ENCODE measurements around the gene SIGLEC15.

SIGLEC15 gene

DNA sequence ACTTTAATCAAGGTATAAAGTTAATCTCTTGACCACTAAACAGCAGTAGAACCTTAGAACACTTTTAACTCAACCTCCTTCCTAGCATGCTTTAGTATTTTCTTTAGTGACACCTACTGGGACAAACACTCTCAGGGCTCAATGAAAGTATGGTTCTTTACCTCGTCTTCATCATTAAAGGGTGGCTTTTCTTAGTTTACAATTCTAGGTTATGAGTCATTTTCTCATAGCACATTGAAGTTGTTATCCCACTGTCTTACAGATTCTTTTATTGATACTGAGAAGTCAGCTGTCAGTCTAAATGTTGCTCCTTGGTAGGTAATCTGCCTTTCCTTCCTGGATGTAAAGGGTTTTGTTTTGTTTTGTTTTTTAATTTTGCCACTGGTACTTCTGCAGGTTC lies 38.0 kb downstream of the SIGLEC15 start:
- TF ChIP-seq, protein P1, sequence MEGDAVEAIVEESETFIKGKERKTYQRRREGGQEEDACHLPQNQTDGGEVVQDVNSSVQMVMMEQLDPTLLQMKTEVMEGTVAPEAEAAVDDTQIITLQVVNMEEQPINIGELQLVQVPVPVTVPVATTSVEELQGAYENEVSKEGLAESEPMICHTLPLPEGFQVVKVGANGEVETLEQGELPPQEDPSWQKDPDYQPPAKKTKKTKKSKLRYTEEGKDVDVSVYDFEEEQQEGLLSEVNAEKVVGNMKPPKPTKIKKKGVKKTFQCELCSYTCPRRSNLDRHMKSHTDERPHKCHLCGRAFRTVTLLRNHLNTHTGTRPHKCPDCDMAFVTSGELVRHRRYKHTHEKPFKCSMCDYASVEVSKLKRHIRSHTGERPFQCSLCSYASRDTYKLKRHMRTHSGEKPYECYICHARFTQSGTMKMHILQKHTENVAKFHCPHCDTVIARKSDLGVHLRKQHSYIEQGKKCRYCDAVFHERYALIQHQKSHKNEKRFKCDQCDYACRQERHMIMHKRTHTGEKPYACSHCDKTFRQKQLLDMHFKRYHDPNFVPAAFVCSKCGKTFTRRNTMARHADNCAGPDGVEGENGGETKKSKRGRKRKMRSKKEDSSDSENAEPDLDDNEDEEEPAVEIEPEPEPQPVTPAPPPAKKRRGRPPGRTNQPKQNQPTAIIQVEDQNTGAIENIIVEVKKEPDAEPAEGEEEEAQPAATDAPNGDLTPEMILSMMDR (IDR thresholded peaks at IDR 0.05; ENCODE audit: borderline replicate concordance, control extremely low read depth, extremely low read depth, insufficient read depth, missing control alignments) = no peak
- in situ Hi-C loops (cut with MboI; ENCODE audit: low sequenced_read_pairs, unreplicated experiment) = no loop called here
- DNase-seq (ENCODE audit: low spot score) = no peak

DNA sequence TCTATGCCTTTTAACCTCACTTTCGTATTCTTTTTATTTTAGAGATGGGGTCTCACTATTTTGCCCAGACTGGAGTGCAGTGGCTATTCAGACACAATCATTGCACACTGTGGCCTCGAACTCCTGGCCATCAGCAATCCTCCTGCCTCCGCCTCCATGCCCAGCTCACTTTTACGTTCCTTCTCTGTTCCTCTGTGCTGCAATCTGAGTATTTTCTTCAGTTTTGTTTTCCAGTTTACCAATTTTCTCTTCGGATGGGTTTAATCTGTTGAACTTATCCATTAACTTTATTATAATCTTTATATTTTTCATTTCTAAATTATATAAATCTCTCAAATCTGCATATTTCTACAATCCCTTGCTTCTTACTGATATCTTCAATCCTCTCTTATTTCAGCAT lies 38.6 kb downstream of the SIGLEC15 start:
- in situ Hi-C loops (cut with MboI; ENCODE audit: low sequenced_read_pairs, unreplicated experiment) = no loop called here
- TF ChIP-seq, protein P1 (IDR thresholded peaks at IDR 0.05; ENCODE audit: borderline replicate concordance, control extremely low read depth, extremely low read depth, insufficient read depth, missing control alignments) = no peak
- no peak for DNase-seq (ENCODE audit: low spot score)

DNA sequence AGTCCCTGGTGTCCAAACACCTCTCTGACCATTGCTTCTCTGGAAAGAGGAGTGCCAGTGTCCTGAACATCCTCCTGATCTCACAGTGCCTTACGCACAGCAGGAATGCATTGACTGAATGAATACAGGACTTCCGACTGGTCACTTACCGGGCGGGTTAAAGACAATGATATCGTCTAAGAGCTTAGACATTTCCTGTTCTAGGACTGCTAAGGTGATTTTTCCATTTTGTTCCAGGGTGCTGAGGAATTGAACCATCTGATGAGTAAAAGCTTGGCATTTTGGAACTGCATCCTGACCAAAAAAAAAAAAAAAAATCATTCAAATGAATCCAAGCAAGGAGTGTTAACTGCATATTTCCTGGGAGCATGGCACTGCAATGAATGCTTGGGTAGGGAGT lies 40.0 kb downstream of the SIGLEC15 start:
- TF ChIP-seq, protein P1 (IDR thresholded peaks at IDR 0.05; ENCODE audit: borderline replicate concordance, control extremely low read depth, extremely low read depth, insufficient read depth, missing control alignments) = no peak
- DNase-seq (ENCODE audit: low spot score) = no peak
- in situ Hi-C loops (cut with MboI; ENCODE audit: low sequenced_read_pairs, unreplicated experiment) = no loop called here

DNA sequence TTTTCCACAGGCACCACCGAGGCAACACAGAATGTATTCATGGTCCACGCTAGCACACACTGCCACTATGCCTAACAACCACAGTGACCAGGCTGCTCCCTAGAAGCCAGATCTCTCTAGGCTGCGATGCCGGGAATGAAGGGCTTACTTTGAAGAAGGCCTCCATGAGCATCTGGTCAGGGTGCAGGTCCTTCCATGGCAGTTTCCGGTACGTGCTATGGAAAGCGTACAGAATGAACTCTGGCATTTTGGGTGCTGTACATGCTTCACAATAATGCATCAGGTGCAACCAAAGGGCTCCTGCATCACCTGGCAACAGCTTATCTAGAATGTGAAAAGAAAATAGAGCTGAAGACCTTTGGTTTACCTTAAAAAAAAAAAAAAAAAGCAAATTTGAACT lies 44.9 kb downstream of the SIGLEC15 start:
- TF ChIP-seq, protein P1 (IDR thresholded peaks at IDR 0.05; ENCODE audit: borderline replicate concordance, control extremely low read depth, extremely low read depth, insufficient read depth, missing control alignments) = no peak
- DNase-seq (ENCODE audit: low spot score) = no peak
- in situ Hi-C loops (cut with MboI; ENCODE audit: low sequenced_read_pairs, unreplicated experiment) = no loop called here

DNA sequence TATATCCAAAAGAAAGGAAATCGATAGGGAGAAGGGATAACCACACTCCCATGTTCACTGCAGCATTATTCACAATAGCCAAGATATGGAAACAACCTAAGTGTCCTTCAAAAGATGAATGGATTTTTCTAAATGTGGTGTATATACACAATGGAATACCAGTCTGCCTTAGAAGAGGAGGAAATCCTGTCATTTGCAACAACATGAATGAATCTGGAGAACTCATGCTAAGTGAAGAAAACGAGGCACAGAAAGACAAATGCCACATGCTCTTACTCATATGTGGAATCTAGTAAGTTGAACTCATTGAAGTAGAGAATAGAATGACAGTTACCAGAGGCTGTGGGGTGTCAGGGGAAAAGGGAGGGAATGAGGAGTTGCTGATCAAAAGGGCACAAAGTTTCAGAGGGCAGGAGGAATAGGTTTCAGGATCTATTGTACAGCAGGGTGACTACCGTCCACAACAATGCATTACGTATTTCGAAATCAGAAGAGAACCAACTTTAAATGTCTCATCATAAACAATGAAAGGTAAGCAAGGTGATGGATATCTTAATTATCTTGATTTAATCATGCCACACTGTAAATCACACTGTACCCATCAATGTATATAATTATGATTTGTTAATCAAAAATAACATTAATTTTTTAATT lies 46.1 kb downstream of the SIGLEC15 start:
- in situ Hi-C loops (cut with MboI; ENCODE audit: low sequenced_read_pairs, unreplicated experiment) = no loop called here

DNA sequence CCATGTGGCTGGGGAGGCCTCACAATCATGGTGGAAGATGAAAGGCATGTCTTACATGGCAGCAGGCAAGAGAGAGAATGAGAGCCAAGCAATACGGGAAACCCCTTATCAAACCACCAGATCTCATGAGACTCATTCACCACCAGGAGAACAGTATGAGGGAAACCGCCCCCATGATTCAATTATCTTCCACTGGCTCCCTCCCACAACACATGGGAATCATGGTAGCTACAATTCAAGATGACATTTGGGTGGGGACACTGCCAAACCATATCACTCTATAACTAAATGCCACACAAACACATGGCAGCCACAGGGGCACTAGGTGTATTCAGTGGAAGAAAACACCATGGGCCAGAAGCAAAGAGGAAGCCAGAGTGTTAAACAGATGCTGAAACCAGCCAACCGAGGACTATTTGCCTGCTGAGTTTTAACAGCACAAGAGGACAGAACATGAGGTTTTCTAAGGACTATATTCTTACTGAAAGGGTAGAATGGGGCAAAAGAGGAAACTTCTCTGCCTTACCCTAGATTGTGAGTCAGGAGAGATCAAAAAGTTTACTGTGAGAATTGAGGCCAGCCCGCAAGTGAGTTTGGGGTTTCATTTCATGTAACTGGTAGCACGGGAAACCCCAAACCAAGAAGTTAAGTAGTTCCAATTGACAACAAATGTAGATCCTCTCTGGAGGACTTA lies 49.2 kb downstream of the SIGLEC15 start:
- TF ChIP-seq, protein P1 (IDR thresholded peaks at IDR 0.05; ENCODE audit: borderline replicate concordance, control extremely low read depth, extremely low read depth, insufficient read depth, missing control alignments) = no peak
- in situ Hi-C loops (cut with MboI; ENCODE audit: low sequenced_read_pairs, unreplicated experiment) = no loop called here
- DNase-seq (ENCODE audit: low spot score) = peak; percentile 60

More for the DNA sequence above, 46.1 kb downstream of the SIGLEC15 start:
- TF ChIP-seq, protein P1 (IDR thresholded peaks at IDR 0.05; ENCODE audit: borderline replicate concordance, control extremely low read depth, extremely low read depth, insufficient read depth, missing control alignments) = no peak
- DNase-seq (ENCODE audit: low spot score) = no peak
